K562 (cell line): ENCODE measurements around the gene FGF22. TPM values are rescaled to one million over a fixed set of nuclear protein-coding genes. Genes with fewer than 3 reads are reported as not detected.

Experiments used
- ATF7 ChIP-seq: fragments of 450-650 bp; IDR thresholded peaks from 2 replicates; pipeline ENCODE4 v1.7.1; 2014; ENCODE audit warnings: mild to moderate bottlenecking, moderate library complexity
- BRCA1 ChIP-seq, 2 experiments: fragments of 450-650 bp in 1 of 2; sonication (generic) in 1 of 2; formaldehyde crosslinking in 1 of 2; IDR thresholded peaks; 2 replicates each; pipeline versions ENCODE4 v1.5.0 to v1.6.1; 2017 to 2020; ENCODE audit warnings: mild to moderate bottlenecking in 1 of 2, missing genetic modification reagents in 1 of 2
- CHD1 ChIP-seq: fragments of 200-600 bp; sonication (generic); IDR thresholded peaks from one replicate; pipeline ENCODE4 v1.6.1; 2012; ENCODE audit warnings: mild to moderate bottlenecking, moderate library complexity, low read length, inconsistent platforms
- FOS ChIP-seq: IDR thresholded peaks from 3 replicates; pipeline ENCODE4 v1.6.1; 2011; ENCODE audit not compliant: insufficient read length; ENCODE audit errors: extremely low read depth
- MYBL2 ChIP-seq, 2 experiments: fragments of 450-650 bp in 1 of 2; sonication (generic) in 1 of 2; formaldehyde crosslinking in 1 of 2; IDR thresholded peaks; 2 replicates each; pipeline versions ENCODE4 v1.6.1 to v1.8.1; 2017 to 2022; ENCODE audit warnings: borderline replicate concordance in 1 of 2, inconsistent platforms in 1 of 2, low read depth in 1 of 2, mild to moderate bottlenecking in 1 of 2, missing genetic modification reagents in 1 of 2, moderate library complexity in 1 of 2
- NUFIP1 ChIP-seq: fragments of 450-650 bp; IDR thresholded peaks from 2 replicates; pipeline ENCODE4 v1.6.1; 2018; ENCODE audit not compliant: partially characterized antibody
- PTBP1 ChIP-seq: fragments of 200-400 bp; formaldehyde crosslinking; IDR thresholded peaks from 2 replicates; pipeline ENCODE4 v1.6.1; 2017; ENCODE audit warnings: low read depth, low read length
- SMAD4 ChIP-seq: fragments of 250-450 bp; sonication (Bioruptor Pico); conservative IDR thresholded peaks from 2 replicates; pipeline ENCODE4 v1.8.0; 2021; ENCODE audit warnings: inconsistent platforms, mild to moderate bottlenecking, moderate library complexity
- SPI1 ChIP-seq: IDR thresholded peaks from 2 replicates; pipeline ENCODE4 v1.6.1; 2011; ENCODE audit warnings: low read depth, low read length, control low read depth, borderline replicate concordance
- YY1 ChIP-seq, 3 experiments: IDR thresholded peaks; 2 replicates each; pipeline ENCODE4 v1.6.1; 2011; ENCODE audit warnings: low read length in 2 of 3, mild to moderate bottlenecking in 2 of 3, moderate library complexity in 2 of 3, borderline replicate concordance in 1 of 3, control low read depth in 1 of 3, low read depth in 1 of 3; ENCODE audit not compliant: insufficient read depth in 3 of 3, insufficient replicate concordance in 2 of 3, control insufficient read depth in 1 of 3, insufficient read length in 1 of 3; ENCODE audit errors: extremely low read depth in 1 of 3
- ZNF134 ChIP-seq: fragments of 250-450 bp; sonication (Bioruptor Pico); conservative IDR thresholded peaks from 2 replicates; pipeline ENCODE4 v1.4.0; 2020
- ZNF165 ChIP-seq: fragments of 250-450 bp; sonication (Bioruptor Pico); IDR thresholded peaks from 2 replicates; pipeline ENCODE4 v1.4.0; 2020; ENCODE audit warnings: borderline replicate concordance
- ZNF311 ChIP-seq: fragments of 250-450 bp; sonication (Bioruptor Pico); IDR thresholded peaks from 2 replicates; pipeline ENCODE4 v1.4.0; 2020; ENCODE audit warnings: mild to moderate bottlenecking, moderate library complexity
- ZNF41 ChIP-seq: fragments of 250-450 bp; sonication (Bioruptor Pico); conservative IDR thresholded peaks from 2 replicates; pipeline ENCODE4 v1.4.0; 2020; ENCODE audit warnings: mild to moderate bottlenecking
- polyA plus RNA-seq, 8 experiments: library from polyadenylated mRNA; depleted of rRNA in 4 of 8; stranded (reverse) in 5 of 8; unstranded in 3 of 8; fragments of >200 nt; fragmentation: Nextera tagmentation in 2 of 8; fragmentation: Illumina TruSeq in 1 of 8; extraction: Ambion mirVana in 2 of 8; extraction: Trizol in 1 of 8; gene quantifications; 2 replicates each; pipeline versions ENCODE4 v1.2.1 to v1.2.3, GENCODE V29; 2011 to 2014; ENCODE audit warnings: inconsistent platforms in 1 of 8, missing spikeins in 1 of 8
- total RNA-seq, 7 experiments: library from RNA; depleted of rRNA in 6 of 7; stranded (reverse); fragments of >200 nt in 6 of 7; fragmentation: Illumina TruSeq in 2 of 7; extraction: Trizol in 2 of 7; gene quantifications; 2 replicates each; pipeline versions ENCODE4 v1.2.1 to v1.2.3, GENCODE V29; 2011 to 2021; ENCODE audit warnings: low replicate concordance in 1 of 7
- TF ChIP-seq, protein P1 (sequence below), 3 experiments: fragments of 200-800 bp in 1 of 3; fragments of 250-450 bp in 1 of 3; fragments of 450-650 bp in 1 of 3; sonication (Bioruptor Pico) in 1 of 3; sonication (Bioruptor generic) in 1 of 3; formaldehyde crosslinking in 1 of 3; IDR thresholded peaks; 2 replicates each; pipeline versions ENCODE4 v1.6.1 to v1.8.0; 2016 to 2022; ENCODE audit warnings: mild to moderate bottlenecking in 2 of 3, missing genetic modification characterization in 2 of 3, missing compliant biosample characterization in 1 of 3, moderate library complexity in 1 of 3
- TF ChIP-seq, protein P2 (sequence below): fragments of 450-650 bp; formaldehyde crosslinking; IDR thresholded peaks from 2 replicates; pipeline ENCODE4 v1.4.0; 2020; ENCODE audit warnings: mild to moderate bottlenecking
- TF ChIP-seq, protein P3 (sequence below): fragments of 450-650 bp; IDR thresholded peaks from 2 replicates; pipeline ENCODE4 v1.6.1; 2016; ENCODE audit warnings: missing biosample characterization, missing genetic modification characterization
- TF ChIP-seq, protein P4 (sequence below): fragments of 250-450 bp; sonication (Bioruptor Pico); IDR thresholded peaks from 2 replicates; pipeline ENCODE4 v1.4.0; 2020; ENCODE audit warnings: borderline replicate concordance

FGF22 gene
- total and polyA plus RNA-seq, 9 of the 15 experiments (the other 6 are each of a cell fraction or from before 2014, with no cell fraction given), result 0.14 to 2.2 (median 0.86) TPM; not detected in 4

DNA sequence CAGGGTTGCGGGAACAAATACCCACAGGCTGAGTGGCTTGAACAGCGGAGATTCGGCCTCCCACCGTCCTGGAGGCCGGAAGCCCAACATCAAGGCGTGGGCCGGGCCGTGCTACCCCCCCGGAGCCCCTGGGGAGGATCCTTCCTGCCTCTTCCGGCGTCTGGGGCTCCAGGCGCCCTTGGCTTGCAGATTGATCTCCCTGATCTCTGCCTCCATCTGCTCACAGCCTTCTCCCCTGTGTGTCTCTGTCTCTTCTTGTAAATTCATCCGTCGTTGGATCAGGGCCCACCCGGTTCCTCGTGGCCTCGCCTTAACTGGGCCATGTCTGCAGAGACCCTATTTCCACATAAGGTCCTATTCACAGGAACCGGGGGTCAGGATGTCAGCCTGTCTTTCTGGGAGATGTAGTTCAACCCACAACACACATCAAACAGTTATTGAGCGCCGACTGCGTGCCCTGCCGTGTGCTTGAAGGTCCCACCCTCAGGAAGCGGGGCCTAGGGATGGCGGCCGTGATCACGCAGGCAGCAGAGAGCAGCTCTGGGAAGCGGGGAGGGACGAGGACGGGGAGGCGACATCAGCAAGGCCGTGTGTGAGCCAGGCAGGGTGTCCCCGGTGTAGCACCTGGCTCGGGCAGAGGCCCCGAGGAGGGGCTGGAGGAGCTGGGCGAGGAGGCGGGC is 28.7 kb upstream of the FGF22 start (continued):
- TF ChIP-seq, protein P1, sequence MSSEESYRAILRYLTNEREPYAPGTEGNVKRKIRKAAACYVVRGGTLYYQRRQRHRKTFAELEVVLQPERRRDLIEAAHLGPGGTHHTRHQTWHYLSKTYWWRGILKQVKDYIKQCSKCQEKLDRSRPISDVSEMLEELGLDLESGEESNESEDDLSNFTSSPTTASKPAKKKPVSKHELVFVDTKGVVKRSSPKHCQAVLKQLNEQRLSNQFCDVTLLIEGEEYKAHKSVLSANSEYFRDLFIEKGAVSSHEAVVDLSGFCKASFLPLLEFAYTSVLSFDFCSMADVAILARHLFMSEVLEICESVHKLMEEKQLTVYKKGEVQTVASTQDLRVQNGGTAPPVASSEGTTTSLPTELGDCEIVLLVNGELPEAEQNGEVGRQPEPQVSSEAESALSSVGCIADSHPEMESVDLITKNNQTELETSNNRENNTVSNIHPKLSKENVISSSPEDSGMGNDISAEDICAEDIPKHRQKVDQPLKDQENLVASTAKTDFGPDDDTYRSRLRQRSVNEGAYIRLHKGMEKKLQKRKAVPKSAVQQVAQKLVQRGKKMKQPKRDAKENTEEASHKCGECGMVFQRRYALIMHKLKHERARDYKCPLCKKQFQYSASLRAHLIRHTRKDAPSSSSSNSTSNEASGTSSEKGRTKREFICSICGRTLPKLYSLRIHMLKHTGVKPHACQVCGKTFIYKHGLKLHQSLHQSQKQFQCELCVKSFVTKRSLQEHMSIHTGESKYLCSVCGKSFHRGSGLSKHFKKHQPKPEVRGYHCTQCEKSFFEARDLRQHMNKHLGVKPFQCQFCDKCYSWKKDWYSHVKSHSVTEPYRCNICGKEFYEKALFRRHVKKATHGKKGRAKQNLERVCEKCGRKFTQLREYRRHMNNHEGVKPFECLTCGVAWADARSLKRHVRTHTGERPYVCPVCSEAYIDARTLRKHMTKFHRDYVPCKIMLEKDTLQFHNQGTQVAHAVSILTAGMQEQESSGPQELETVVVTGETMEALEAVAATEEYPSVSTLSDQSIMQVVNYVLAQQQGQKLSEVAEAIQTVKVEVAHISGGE (CRISPR knock-in tag; IDR thresholded peaks at IDR 0.05), result peak in 2 of 3 experiments; percentile 84 to 94; a peak in 4 of 6 replicates
- TF ChIP-seq FOS (no peak), ZNF165 (CRISPR knock-in tag) (no peak), ZNF41 (CRISPR knock-in tag) (no peak), SMAD4 (CRISPR knock-in tag) (peak; percentile 87), ZNF134 (CRISPR knock-in tag) (no peak), ATF7 (0 out of 2 replicates have a peak, but pooled peaks have one; percentile 34), PTBP1 (no peak), YY1 (IDR thresholded peaks at IDR 0.05; ENCODE audit: borderline replicate concordance in 1 of 3, control insufficient read depth in 1 of 3, extremely low read depth in 1 of 3, insufficient read depth in 3 of 3, insufficient read length in 1 of 3, insufficient replicate concordance in 2 of 3, low read depth in 1 of 3, low read length in 2 of 3) (peak in 2 of 3 experiments; percentile 16 to 25), BRCA1 (IDR thresholded peaks at IDR 0.05) (no peak), BRCA1 (CRISPR knock-in tag; IDR thresholded peaks at IDR 0.05) (no peak), CHD1 (no peak), MYBL2 (IDR thresholded peaks at IDR 0.05; ENCODE audit: low read depth) (no peak), MYBL2 (CRISPR knock-in tag; IDR thresholded peaks at IDR 0.05; ENCODE audit: borderline replicate concordance) (no peak), NUFIP1 (no peak), SPI1 (no peak), ZNF311 (CRISPR knock-in tag) (no peak)
- TF ChIP-seq, protein P2, sequence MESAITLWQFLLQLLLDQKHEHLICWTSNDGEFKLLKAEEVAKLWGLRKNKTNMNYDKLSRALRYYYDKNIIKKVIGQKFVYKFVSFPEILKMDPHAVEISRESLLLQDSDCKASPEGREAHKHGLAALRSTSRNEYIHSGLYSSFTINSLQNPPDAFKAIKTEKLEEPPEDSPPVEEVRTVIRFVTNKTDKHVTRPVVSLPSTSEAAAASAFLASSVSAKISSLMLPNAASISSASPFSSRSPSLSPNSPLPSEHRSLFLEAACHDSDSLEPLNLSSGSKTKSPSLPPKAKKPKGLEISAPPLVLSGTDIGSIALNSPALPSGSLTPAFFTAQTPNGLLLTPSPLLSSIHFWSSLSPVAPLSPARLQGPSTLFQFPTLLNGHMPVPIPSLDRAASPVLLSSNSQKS (CRISPR knock-in tag), result no peak
- TF ChIP-seq, protein P3, sequence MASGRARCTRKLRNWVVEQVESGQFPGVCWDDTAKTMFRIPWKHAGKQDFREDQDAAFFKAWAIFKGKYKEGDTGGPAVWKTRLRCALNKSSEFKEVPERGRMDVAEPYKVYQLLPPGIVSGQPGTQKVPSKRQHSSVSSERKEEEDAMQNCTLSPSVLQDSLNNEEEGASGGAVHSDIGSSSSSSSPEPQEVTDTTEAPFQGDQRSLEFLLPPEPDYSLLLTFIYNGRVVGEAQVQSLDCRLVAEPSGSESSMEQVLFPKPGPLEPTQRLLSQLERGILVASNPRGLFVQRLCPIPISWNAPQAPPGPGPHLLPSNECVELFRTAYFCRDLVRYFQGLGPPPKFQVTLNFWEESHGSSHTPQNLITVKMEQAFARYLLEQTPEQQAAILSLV, result no peak
- TF ChIP-seq, protein P4, sequence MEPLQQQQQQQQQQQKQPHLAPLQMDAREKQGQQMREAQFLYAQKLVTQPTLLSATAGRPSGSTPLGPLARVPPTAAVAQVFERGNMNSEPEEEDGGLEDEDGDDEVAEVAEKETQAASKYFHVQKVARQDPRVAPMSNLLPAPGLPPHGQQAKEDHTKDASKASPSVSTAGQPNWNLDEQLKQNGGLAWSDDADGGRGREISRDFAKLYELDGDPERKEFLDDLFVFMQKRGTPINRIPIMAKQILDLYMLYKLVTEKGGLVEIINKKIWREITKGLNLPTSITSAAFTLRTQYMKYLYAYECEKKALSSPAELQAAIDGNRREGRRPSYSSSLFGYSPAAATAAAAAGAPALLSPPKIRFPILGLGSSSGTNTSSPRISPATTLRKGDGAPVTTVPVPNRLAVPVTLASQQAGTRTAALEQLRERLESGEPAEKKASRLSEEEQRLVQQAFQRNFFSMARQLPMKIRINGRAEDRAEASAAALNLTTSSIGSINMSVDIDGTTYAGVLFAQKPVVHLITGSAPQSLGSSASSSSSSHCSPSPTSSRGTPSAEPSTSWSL (CRISPR knock-in tag), result no peak
